Adrenal gland (tissue), 12 donors: ENCODE measurements around the gene C3orf70. TPM values are rescaled to one million over a fixed set of nuclear protein-coding genes. Genes with fewer than 3 reads are reported as not detected.

Experiments
- DNase-seq, 7 donors: peaks; one replicate each; pipeline ENCODE4 v3.0.0-alpha.2; 2019 to 2020
- H3K27ac ChIP-seq, 5 donors: fragments of 200-600 bp; sonication (generic) in 4 of 5; 1 replicate in 3 of 5; 2 replicates in 2 of 5; pipeline versions ENCODE4 v1.5.1 to v1.8.0; 2016 to 2020; ENCODE audit warnings: mild to moderate bottlenecking in 1 of 5
- H3K27me3 ChIP-seq: fragments of 200-600 bp; 2 replicates; pipeline ENCODE4 v1.8.0; 2021
- H3K36me3 ChIP-seq, 2 donors: fragments of 200-600 bp; replicated peaks in 1 of 2; 1 replicate in 1 of 2; 2 replicates in 1 of 2; pipeline versions ENCODE4 v1.5.1 to v1.8.0; 2018 to 2022
- H3K4me1 ChIP-seq, 2 donors: fragments of 200-600 bp; replicated peaks in 1 of 2; 1 replicate in 1 of 2; 2 replicates in 1 of 2; pipeline versions ENCODE4 v1.5.1 to v1.8.0; 2018 to 2021
- H3K4me3 ChIP-seq, 4 donors: fragments of 200-600 bp; sonication (generic) in 3 of 4; one replicate each; pipeline ENCODE4 v1.5.1; 2016 to 2018
- H3K9me3 ChIP-seq, 3 donors: fragments of 200-600 bp; sonication (generic) in 1 of 3; replicated peaks in 1 of 3; 1 replicate in 2 of 3; 2 replicates in 1 of 3; pipeline versions ENCODE4 v1.5.1 to v1.8.0; 2016 to 2021
- POLR2A ChIP-seq, 2 donors: fragments of 450-650 bp; IDR thresholded peaks; one replicate each; pipeline ENCODE4 v1.6.1; 2017; ENCODE audit warnings: antibody characterized with exemption in 2 of 2, mild to moderate bottlenecking in 2 of 2, moderate library complexity in 1 of 2
- WGBS, 4 donors: extraction: QIAGEN DNeasy Blood & Tissue Kit in 2 of 4; methylation state at CpG; one replicate each; pipeline versions ENCODE4 v1.1.5 to v1.1.7; 2013 to 2017; 5-methylcytosine and 5-hydroxymethylcytosine counted together
- intact Hi-C, 2 donors: fragments of 100-400 bp; cut with DNase I; formaldehyde crosslinking; loops; one replicate each; pipeline versions ENCODE4 v1.14.1 to v1.15.0; 2022 to 2023
- polyA plus RNA-seq, 3 donors: library from polyadenylated mRNA; stranded (reverse); fragments of 200-250 nt in 2 of 3; fragments of 350-450 nt in 1 of 3; fragmentation: Illumina TruSeq in 1 of 3; extraction: RNeasy Lipid Tissue Mini Kit (QIAGEN cat#74804) in 1 of 3; gene quantifications; one replicate each; pipeline ENCODE4 v1.2.3, GENCODE V29; 2013 to 2014
- total RNA-seq, 9 donors: library from RNA; depleted of rRNA in 4 of 9; stranded (reverse); fragments of >200 nt in 4 of 9; fragments of 120-200 nt in 1 of 9; fragmentation: NEBNext Ultra II Directional in 1 of 9; extraction: Animal tissue kit (Norgen Biotek cat#: 25700) in 1 of 9; gene quantifications; one replicate each; pipeline versions ENCODE4 v1.1.0 to v1.2.4, GENCODE V29; 2013 to 2023
- TF ChIP-seq, protein P1 (sequence below), 6 experiments: fragments of 450-650 bp in 4 of 6; fragments of 200-600 bp in 2 of 6; sonication (generic) in 1 of 6; IDR thresholded peaks; 1 replicate in 5 of 6; 2 replicates in 1 of 6; pipeline versions ENCODE4 v1.5.1 to v1.8.0; 2016 to 2021; ENCODE audit warnings: antibody characterized with exemption in 6 of 6, mild to moderate bottlenecking in 2 of 6, moderate library complexity in 1 of 6
- donor health status: healthy with polysubstance abuse.
- donor health status: Bipolar disorder and iron deficiency.
- donor health status: DM: yes; HTN: yes; CAD: no.
- donor health status: DM: no; HTN: no; CAD: no.
- donor health status: DM: no; HTN: no; CAD: no.
- donor health status: DM: yes; HTN: yes; CAD: no.

C3orf70 gene
- total and polyA plus RNA-seq, 12 donors = 0.64 to 2.6 (median 0.95) TPM

DNA sequence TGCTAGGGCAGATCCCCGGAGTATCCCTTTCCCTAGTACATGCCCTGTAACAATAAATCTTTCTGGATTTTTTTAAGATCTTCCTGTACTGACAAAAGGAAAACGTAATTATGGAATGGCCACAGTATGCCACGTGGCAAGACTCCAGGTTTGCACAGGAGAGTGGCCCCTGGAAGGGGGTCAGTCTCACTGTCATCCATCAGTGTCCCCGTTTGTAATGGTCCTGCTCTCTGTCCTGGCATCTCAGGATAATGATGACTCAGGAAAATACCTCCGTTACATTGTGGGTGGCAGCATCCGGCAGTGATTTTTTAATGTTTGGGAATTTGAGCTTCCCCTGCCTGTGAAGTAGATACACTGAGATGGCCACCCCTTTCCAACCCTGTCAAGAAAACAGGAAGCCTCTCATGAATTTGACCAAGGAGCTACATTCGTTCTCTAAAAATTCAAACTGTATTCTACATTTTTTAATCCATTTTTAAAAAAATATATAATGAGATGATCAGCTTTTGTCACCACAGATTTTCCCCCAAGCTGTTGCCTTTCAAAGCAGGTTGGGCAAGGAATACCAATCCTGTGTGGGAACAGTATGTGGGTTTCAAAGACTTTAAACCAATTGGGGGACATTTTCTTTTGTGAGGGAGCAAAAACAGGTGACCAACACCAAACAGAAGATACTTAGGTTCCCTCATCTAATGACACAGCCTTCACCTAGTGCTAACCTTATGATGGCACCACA is 110.4 kb downstream of the C3orf70 start:
- peaks cover 0 to 17% of the 10 kb centered on the region in 2 donors for H3K4me1 ChIP-seq
- no peaks in the 10 kb centered on the region for H3K36me3 ChIP-seq
- DNase-seq = no peak
- TF ChIP-seq, protein P1, sequence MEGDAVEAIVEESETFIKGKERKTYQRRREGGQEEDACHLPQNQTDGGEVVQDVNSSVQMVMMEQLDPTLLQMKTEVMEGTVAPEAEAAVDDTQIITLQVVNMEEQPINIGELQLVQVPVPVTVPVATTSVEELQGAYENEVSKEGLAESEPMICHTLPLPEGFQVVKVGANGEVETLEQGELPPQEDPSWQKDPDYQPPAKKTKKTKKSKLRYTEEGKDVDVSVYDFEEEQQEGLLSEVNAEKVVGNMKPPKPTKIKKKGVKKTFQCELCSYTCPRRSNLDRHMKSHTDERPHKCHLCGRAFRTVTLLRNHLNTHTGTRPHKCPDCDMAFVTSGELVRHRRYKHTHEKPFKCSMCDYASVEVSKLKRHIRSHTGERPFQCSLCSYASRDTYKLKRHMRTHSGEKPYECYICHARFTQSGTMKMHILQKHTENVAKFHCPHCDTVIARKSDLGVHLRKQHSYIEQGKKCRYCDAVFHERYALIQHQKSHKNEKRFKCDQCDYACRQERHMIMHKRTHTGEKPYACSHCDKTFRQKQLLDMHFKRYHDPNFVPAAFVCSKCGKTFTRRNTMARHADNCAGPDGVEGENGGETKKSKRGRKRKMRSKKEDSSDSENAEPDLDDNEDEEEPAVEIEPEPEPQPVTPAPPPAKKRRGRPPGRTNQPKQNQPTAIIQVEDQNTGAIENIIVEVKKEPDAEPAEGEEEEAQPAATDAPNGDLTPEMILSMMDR (IDR thresholded peaks at IDR 0.05) = no peak
- TF ChIP-seq POLR2A (IDR thresholded peaks at IDR 0.05) = no peak
- no peaks in the 10 kb centered on the region for H3K27me3 ChIP-seq
- H3K4me3 ChIP-seq = no peak overlapping the region
- intact Hi-C loops = no loop called here
- H3K27ac ChIP-seq = no peak overlapping the region
- WGBS, 4 donors = 70 to 75% (median 72%) methylated on average over 7 of the region's 7 CpGs
- no peaks in the 10 kb centered on the region for H3K9me3 ChIP-seq

DNA sequence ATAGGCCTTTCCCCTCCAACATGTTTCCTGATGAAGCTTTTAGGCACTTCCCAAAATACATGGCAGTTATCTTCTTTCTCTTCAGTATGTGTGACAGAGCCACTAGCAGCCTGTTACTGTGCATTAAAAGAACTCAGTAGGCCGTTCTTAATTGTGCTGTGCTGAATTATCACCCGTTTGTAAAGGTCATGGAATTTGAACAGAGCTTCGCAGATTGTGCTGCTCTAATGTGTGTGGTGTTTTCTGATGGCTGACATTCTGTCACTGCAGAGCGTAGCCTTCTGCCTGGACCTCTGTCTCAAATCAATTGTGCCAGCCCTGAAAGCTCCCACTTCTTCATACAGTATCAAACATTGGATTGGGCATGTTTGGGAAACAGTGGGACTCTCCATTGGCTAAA is 111.3 kb downstream of the C3orf70 start:
- TF ChIP-seq POLR2A (IDR thresholded peaks at IDR 0.05) = no peak
- TF ChIP-seq, protein P1 (IDR thresholded peaks at IDR 0.05) = no peak
- no peak overlapping the region for H3K4me3 ChIP-seq
- no peak for DNase-seq
- 95 to 98% (median 96%) methylated on average over 4 of the region's 4 CpGs for WGBS, 4 donors
- H3K27me3 ChIP-seq = no peaks in the 10 kb centered on the region
- H3K9me3 ChIP-seq = no peaks in the 10 kb centered on the region
- peaks cover 0 to 15% of the 10 kb centered on the region in 2 donors for H3K4me1 ChIP-seq
- H3K36me3 ChIP-seq = no peaks in the 10 kb centered on the region
- intact Hi-C loops = no loop called here
- no peak overlapping the region for H3K27ac ChIP-seq

DNA sequence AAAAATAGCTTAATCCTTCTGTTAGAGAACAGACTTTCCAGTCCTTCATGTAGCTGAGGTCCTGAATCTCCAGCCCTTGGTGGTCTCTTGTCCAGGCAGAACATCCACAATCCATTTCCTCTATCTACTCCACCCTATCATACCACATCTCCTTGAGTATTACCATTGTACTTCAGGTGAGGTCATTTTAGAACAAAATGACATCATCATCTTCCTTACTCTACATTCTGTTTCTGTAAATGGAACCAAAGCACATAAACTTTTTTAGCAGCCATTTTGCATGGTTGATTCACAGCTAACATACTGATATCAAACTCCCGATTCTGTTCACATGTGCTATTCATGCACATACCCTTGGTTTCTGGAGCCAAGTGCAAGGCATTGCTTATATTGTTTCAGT is 112.4 kb downstream of the C3orf70 start:
- peaks cover 0 to 7% of the 10 kb centered on the region in 2 donors for H3K4me1 ChIP-seq
- intact Hi-C loops = no loop called here
- DNase-seq = no peak
- H3K27ac ChIP-seq = no peak overlapping the region
- no peaks in the 10 kb centered on the region for H3K36me3 ChIP-seq
- TF ChIP-seq POLR2A (IDR thresholded peaks at IDR 0.05) = no peak
- TF ChIP-seq, protein P1 (IDR thresholded peaks at IDR 0.05) = no peak
- H3K4me3 ChIP-seq = no peak overlapping the region
- H3K9me3 ChIP-seq = no peaks in the 10 kb centered on the region
- no peaks in the 10 kb centered on the region for H3K27me3 ChIP-seq
- WGBS, 4 donors = 92 to 100% (median 94%) methylated on average over 1 of the region's 1 CpG

DNA sequence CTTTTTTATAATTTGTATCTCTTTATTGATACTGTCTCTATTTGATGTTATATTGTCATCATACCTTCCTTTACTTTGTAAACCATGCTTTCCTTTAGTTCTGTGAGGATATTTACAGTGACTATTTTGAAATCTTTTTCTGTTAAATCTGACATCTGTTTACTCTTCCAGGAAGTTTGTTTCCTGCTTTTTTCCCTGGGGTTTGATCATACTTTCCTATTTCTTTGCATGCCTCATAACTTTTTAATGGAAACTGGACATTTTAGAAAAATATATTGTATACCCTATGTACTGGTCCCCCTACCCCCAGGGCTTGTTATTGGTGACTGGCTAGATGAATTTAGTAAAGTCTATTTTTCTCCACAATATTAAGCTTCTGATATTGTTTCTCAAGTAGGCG is 115.1 kb downstream of the C3orf70 start:
- TF ChIP-seq, protein P1 (IDR thresholded peaks at IDR 0.05) = no peak
- TF ChIP-seq POLR2A (IDR thresholded peaks at IDR 0.05) = no peak
- Histone ChIP-seq H3K9me3 (no peaks in the 10 kb centered on the region), H3K27me3 (no peaks in the 10 kb centered on the region), H3K4me3 (no peak overlapping the region), H3K36me3 (no peaks in the 10 kb centered on the region), H3K27ac (no peak overlapping the region), H3K4me1 (no peaks in the 10 kb centered on the region)
- intact Hi-C loops = no loop called here
- WGBS, 4 donors = 92 to 100% (median 96%) methylated on average over 1 of the region's 1 CpG
- no peak for DNase-seq
